MCF 10A (cell line): ENCODE results near the gene DET1. TPM values are rescaled to one million over a fixed set of nuclear protein-coding genes. Genes with fewer than 3 reads are reported as not detected.

Experiments used
- BruUV-seq: library from RNA; stranded (reverse); fragments of 400-500 nt; replicated peaks from 2 replicates; lab custom pipeline; 2021; lab: Mats Ljungman, UMichigan
- CTCF ChIA-PET: fragments of 300-600 bp; sonication (Branson Sonifier 250); formaldehyde crosslinking; extraction: SDS; loops from one replicate; lab custom pipeline; 2021; ENCODE audit warnings: antibody characterized with exemption, inconsistent platforms; lab: Yijun Ruan, JAX
- POLR2A ChIA-PET: fragments of 300-600, 350-650 bp; sonication (Branson Sonifier 250); formaldehyde crosslinking; extraction: SDS; loops from one replicate; lab custom pipeline; 2020; ENCODE audit warnings: antibody characterized with exemption, inconsistent platforms; lab: Yijun Ruan, JAX
- DNase-seq: peaks from one replicate; pipeline ENCODE4 v3.0.0-alpha.2; 2018; ENCODE audit not compliant: unreplicated experiment
- H3K27ac Mint-ChIP-seq: one replicate; pipeline ENCODE4 v1.8.0; 2022; ENCODE audit warnings: mild to moderate bottlenecking, low read depth, mixed read lengths; ENCODE audit not compliant: unreplicated experiment
- H3K27me3 Mint-ChIP-seq: one replicate; pipeline ENCODE4 v1.8.0; 2022; ENCODE audit warnings: mixed read lengths; ENCODE audit not compliant: insufficient read depth, unreplicated experiment
- H3K36me3 Mint-ChIP-seq: one replicate; pipeline ENCODE4 v1.8.0; 2022; ENCODE audit warnings: mild to moderate bottlenecking, moderate library complexity, mixed read lengths; ENCODE audit not compliant: insufficient read depth, unreplicated experiment
- H3K4me1 Mint-ChIP-seq: one replicate; pipeline ENCODE4 v1.8.0; 2022; ENCODE audit warnings: mixed read lengths; ENCODE audit not compliant: insufficient read depth, unreplicated experiment
- H3K4me3 Mint-ChIP-seq: one replicate; pipeline ENCODE4 v1.8.0; 2022; ENCODE audit warnings: mild to moderate bottlenecking, moderate library complexity, mixed read lengths; ENCODE audit not compliant: unreplicated experiment
- H3K9me3 Mint-ChIP-seq: one replicate; pipeline ENCODE4 v1.8.0; 2022; ENCODE audit warnings: mixed read lengths; ENCODE audit not compliant: unreplicated experiment
- CTCF ChIP-seq: fragments of 200-600 bp; IDR thresholded peaks from one replicate; pipeline ENCODE4 v1.8.0; 2022; ENCODE audit warnings: antibody characterized with exemption, mild to moderate bottlenecking; ENCODE audit not compliant: unreplicated experiment
- intact Hi-C: fragments of 100-400 bp; cut with micrococcal nuclease; formaldehyde crosslinking; loops from 2 replicates; pipeline ENCODE4 v1.14.1; 2022
- total RNA-seq: library from RNA; stranded (reverse); gene quantifications from 2 replicates; pipeline ENCODE4 v1.2.3, GENCODE V29; 2022

Gene DET1
- total RNA-seq, 1 experiment from 2014 or later = 5.1 TPM

- BruUV-seq = no TSS peak
- intact Hi-C loops = no loop called here
Measured at GRCh38 chr15:88509321-88509720, 37.2 kb downstream of the DET1 start.

GRCh38 chr15:88506628-88507027 is 39.9 kb downstream of the DET1 start:
- no peak overlapping the region for H3K27ac Mint-ChIP-seq
- CTCF ChIA-PET = interaction anchor here (0.6 to 1.1 kb wide), 4 partner anchors 9 to 51 kb away, joined by 3 to 4 read pairs (median 3); no protein-coding TSS in a partner anchor
- no peaks in the 10 kb centered on the region for H3K4me1 Mint-ChIP-seq
- H3K9me3 Mint-ChIP-seq = no peaks in the 10 kb centered on the region
- intact Hi-C loops = no loop called here
- BruUV-seq = no TSS peak
- peaks cover 26% of the 10 kb centered on the region for H3K36me3 Mint-ChIP-seq
- no peak for TF ChIP-seq CTCF
- no peak for DNase-seq
- H3K27me3 Mint-ChIP-seq = no peaks in the 10 kb centered on the region
- no peak overlapping the region for H3K4me3 Mint-ChIP-seq
- POLR2A ChIA-PET = no interaction called here

More at GRCh38 chr15:88509321-88509720, 37.2 kb downstream of the DET1 start:
- POLR2A ChIA-PET = no interaction called here
- no peaks in the 10 kb centered on the region for H3K4me1 Mint-ChIP-seq
- no peak for TF ChIP-seq CTCF
- H3K27me3 Mint-ChIP-seq = no peaks in the 10 kb centered on the region
- H3K9me3 Mint-ChIP-seq = no peaks in the 10 kb centered on the region
- no peak overlapping the region for H3K4me3 Mint-ChIP-seq
- CTCF ChIA-PET = interaction anchor here (0.6 kb wide), 1 partner anchor 647 kb away, joined by 3 read pairs; no protein-coding TSS in a partner anchor
- no peak overlapping the region for H3K27ac Mint-ChIP-seq
- no peak for DNase-seq
- H3K36me3 Mint-ChIP-seq = peaks cover 20% of the 10 kb centered on the region

- H3K4me1 Mint-ChIP-seq = no peaks in the 10 kb centered on the region
- CTCF ChIA-PET = interaction anchor here (0.6 kb wide), 1 partner anchor 20 kb away, joined by 3 read pairs; no protein-coding TSS in a partner anchor
- no TSS peak for BruUV-seq
Measured at GRCh38 chr15:88505721-88506120, 40.8 kb downstream of the DET1 start.

GRCh38 chr15:88504445-88504844 is 42.0 kb downstream of the DET1 start:
- ChIA-PET POLR2A (no interaction called here), CTCF (no interaction called here)
- peaks cover 10% of the 10 kb centered on the region for H3K36me3 Mint-ChIP-seq
- no peak overlapping the region for H3K4me3 Mint-ChIP-seq
- DNase-seq = no peak
- no peaks in the 10 kb centered on the region for H3K27me3 Mint-ChIP-seq
- TF ChIP-seq CTCF = no peak
- no peaks in the 10 kb centered on the region for H3K9me3 Mint-ChIP-seq
- no TSS peak for BruUV-seq
- no peak overlapping the region for H3K27ac Mint-ChIP-seq
- intact Hi-C loops = no loop called here
- H3K4me1 Mint-ChIP-seq = no peaks in the 10 kb centered on the region

More at GRCh38 chr15:88505721-88506120, 40.8 kb downstream of the DET1 start:
- Mint-ChIP-seq H3K36me3 (peaks cover 20% of the 10 kb centered on the region), H3K27me3 (no peaks in the 10 kb centered on the region), H3K4me3 (no peak overlapping the region), H3K9me3 (no peaks in the 10 kb centered on the region), H3K27ac (no peak overlapping the region)
- POLR2A ChIA-PET = no interaction called here
- DNase-seq = no peak
- intact Hi-C loops = no loop called here
- TF ChIP-seq CTCF = no peak
